ENCODE data around the gene EFHD2. TPM values are rescaled to one million over a fixed set of nuclear protein-coding genes. Genes with fewer than 3 reads are reported as not detected.

The EFHD2 gene
- total RNA-seq, 2 donors from 2014 or later: 36.7 to 47.6 TPM

GRCh38 chr1:15393475-15394257 is 16.0 kb upstream of the EFHD2 start:
- no peaks in the 10 kb centered on the region for H3K4me1 ChIP-seq (ENCODE audit: control insufficient read depth, insufficient read depth, low read length)
- H3K9me3 ChIP-seq (ENCODE audit: control insufficient read depth, low read length): no peaks in the 10 kb centered on the region
- no peaks in the 10 kb centered on the region for H3K36me3 Mint-ChIP-seq (ENCODE audit: low read depth)
- H3K4me3 Mint-ChIP-seq: no peak overlapping the region
- peaks cover 5% of the 10 kb centered on the region for H3K9me3 Mint-ChIP-seq
- peaks cover 9% of the 10 kb centered on the region for H3K27me3 Mint-ChIP-seq (ENCODE audit: insufficient read depth)
- no peaks in the 10 kb centered on the region for H3K36me3 ChIP-seq (ENCODE audit: control insufficient read depth, insufficient read depth, low read length)
- 52 to 59% methylated on average over 6 to 9 of the region's 9 CpGs for WGBS, 2 experiments (ENCODE audit: insufficient coverage in 1 of 2, insufficient read length in 1 of 2)
- no peaks in the 10 kb centered on the region for H3K27me3 ChIP-seq (ENCODE audit: control insufficient read depth, insufficient read depth, low read length, poor library complexity, severe bottlenecking)
- H3K4me1 Mint-ChIP-seq: peaks cover 7% of the 10 kb centered on the region
- H3K4me3 ChIP-seq (ENCODE audit: low read length): no peak overlapping the region
- TF ChIP-seq CTCF (conservative IDR thresholded peaks at IDR 0.05): no peak
- H3K27ac ChIP-seq (ENCODE audit: low read depth, low read length): no peak overlapping the region
- no peak overlapping the region for H3K9ac ChIP-seq (ENCODE audit: extremely low read depth, low read length, poor library complexity, severe bottlenecking)
- DNase-seq: no peak
- no peak overlapping the region for H3K27ac Mint-ChIP-seq

GRCh38 chr1:15394258-15394690 is 15.4 kb upstream of the EFHD2 start:
- TF ChIP-seq CTCF (conservative IDR thresholded peaks at IDR 0.05): no peak
- no peaks in the 10 kb centered on the region for H3K36me3 Mint-ChIP-seq (ENCODE audit: low read depth)
- H3K27me3 ChIP-seq (ENCODE audit: control insufficient read depth, insufficient read depth, low read length, poor library complexity, severe bottlenecking): no peaks in the 10 kb centered on the region
- no peak overlapping the region for H3K27ac ChIP-seq (ENCODE audit: low read depth, low read length)
- H3K27me3 Mint-ChIP-seq (ENCODE audit: insufficient read depth): peaks cover 6% of the 10 kb centered on the region
- H3K4me3 ChIP-seq (ENCODE audit: low read length): no peak overlapping the region
- WGBS, 2 experiments (ENCODE audit: insufficient coverage in 1 of 2, insufficient read length in 1 of 2): 50 to 65% methylated on average over 1 to 3 of the region's 3 CpGs
- H3K4me1 ChIP-seq (ENCODE audit: control insufficient read depth, insufficient read depth, low read length): no peaks in the 10 kb centered on the region
- no peak overlapping the region for H3K27ac Mint-ChIP-seq
- no peak overlapping the region for H3K9ac ChIP-seq (ENCODE audit: extremely low read depth, low read length, poor library complexity, severe bottlenecking)
- no peak overlapping the region for H3K4me3 Mint-ChIP-seq
- no peaks in the 10 kb centered on the region for H3K36me3 ChIP-seq (ENCODE audit: control insufficient read depth, insufficient read depth, low read length)
- peaks cover 2% of the 10 kb centered on the region for H3K9me3 ChIP-seq (ENCODE audit: control insufficient read depth, low read length)
- peaks cover 7% of the 10 kb centered on the region for H3K9me3 Mint-ChIP-seq
- H3K4me1 Mint-ChIP-seq: peaks cover 7% of the 10 kb centered on the region
- DNase-seq: no peak

- H3K36me3 Mint-ChIP-seq (ENCODE audit: low read depth): peaks cover 7% of the 10 kb centered on the region
- no peak overlapping the region for H3K27ac ChIP-seq (ENCODE audit: low read depth, low read length)
- H3K4me3 ChIP-seq (ENCODE audit: low read length): no peak overlapping the region
- H3K4me3 Mint-ChIP-seq: no peak overlapping the region
- H3K9me3 ChIP-seq (ENCODE audit: control insufficient read depth, low read length): peaks cover 14% of the 10 kb centered on the region
- H3K4me1 ChIP-seq (ENCODE audit: control insufficient read depth, insufficient read depth, low read length): peaks cover 6% of the 10 kb centered on the region
- no peaks in the 10 kb centered on the region for H3K27me3 ChIP-seq (ENCODE audit: control insufficient read depth, insufficient read depth, low read length, poor library complexity, severe bottlenecking)
- WGBS, 2 experiments (ENCODE audit: insufficient coverage in 1 of 2, insufficient read length in 1 of 2): 88 to 95% methylated on average over 1 to 2 of the region's 2 CpGs
- DNase-seq: no peak
- no peak overlapping the region for H3K27ac Mint-ChIP-seq
- no peaks in the 10 kb centered on the region for H3K36me3 ChIP-seq (ENCODE audit: control insufficient read depth, insufficient read depth, low read length)
- no peaks in the 10 kb centered on the region for H3K27me3 Mint-ChIP-seq (ENCODE audit: insufficient read depth)
- TF ChIP-seq CTCF (conservative IDR thresholded peaks at IDR 0.05): no peak
- H3K9ac ChIP-seq (ENCODE audit: extremely low read depth, low read length, poor library complexity, severe bottlenecking): no peak overlapping the region
- peaks cover 23% of the 10 kb centered on the region for H3K9me3 Mint-ChIP-seq
- H3K4me1 Mint-ChIP-seq: peaks cover 21% of the 10 kb centered on the region
Observed at GRCh38 chr1:15397236-15397635, 12.5 kb upstream of the EFHD2 start.
